HG03066 (cell line): ENCODE results near the gene L1TD1.
"Not testable (repeated sequence)": the region's sequence is repeated elsewhere in the genome, so short reads cannot be mapped to it uniquely, and the experiment has no call there.

ENCODE experiments used
- ATAC-seq: cut with Tn5 transposase; IDR thresholded peaks from one replicate; pipeline ENCODE4 v1.9.1; 2021; ENCODE audit warnings: low read depth; ENCODE audit not compliant: unreplicated experiment

L1TD1 gene, protein sequence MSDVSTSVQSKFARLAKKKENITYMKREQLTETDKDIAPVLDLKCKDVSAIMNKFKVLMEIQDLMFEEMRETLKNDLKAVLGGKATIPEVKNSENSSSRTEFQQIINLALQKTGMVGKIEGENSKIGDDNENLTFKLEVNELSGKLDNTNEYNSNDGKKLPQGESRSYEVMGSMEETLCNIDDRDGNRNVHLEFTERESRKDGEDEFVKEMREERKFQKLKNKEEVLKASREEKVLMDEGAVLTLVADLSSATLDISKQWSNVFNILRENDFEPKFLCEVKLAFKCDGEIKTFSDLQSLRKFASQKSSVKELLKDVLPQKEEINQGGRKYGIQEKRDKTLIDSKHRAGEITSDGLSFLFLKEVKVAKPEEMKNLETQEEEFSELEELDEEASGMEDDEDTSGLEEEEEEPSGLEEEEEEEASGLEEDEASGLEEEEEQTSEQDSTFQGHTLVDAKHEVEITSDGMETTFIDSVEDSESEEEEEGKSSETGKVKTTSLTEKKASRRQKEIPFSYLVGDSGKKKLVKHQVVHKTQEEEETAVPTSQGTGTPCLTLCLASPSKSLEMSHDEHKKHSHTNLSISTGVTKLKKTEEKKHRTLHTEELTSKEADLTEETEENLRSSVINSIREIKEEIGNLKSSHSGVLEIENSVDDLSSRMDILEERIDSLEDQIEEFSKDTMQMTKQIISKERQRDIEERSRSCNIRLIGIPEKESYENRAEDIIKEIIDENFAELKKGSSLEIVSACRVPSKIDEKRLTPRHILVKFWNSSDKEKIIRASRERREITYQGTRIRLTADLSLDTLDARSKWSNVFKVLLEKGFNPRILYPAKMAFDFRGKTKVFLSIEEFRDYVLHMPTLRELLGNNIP

DNA sequence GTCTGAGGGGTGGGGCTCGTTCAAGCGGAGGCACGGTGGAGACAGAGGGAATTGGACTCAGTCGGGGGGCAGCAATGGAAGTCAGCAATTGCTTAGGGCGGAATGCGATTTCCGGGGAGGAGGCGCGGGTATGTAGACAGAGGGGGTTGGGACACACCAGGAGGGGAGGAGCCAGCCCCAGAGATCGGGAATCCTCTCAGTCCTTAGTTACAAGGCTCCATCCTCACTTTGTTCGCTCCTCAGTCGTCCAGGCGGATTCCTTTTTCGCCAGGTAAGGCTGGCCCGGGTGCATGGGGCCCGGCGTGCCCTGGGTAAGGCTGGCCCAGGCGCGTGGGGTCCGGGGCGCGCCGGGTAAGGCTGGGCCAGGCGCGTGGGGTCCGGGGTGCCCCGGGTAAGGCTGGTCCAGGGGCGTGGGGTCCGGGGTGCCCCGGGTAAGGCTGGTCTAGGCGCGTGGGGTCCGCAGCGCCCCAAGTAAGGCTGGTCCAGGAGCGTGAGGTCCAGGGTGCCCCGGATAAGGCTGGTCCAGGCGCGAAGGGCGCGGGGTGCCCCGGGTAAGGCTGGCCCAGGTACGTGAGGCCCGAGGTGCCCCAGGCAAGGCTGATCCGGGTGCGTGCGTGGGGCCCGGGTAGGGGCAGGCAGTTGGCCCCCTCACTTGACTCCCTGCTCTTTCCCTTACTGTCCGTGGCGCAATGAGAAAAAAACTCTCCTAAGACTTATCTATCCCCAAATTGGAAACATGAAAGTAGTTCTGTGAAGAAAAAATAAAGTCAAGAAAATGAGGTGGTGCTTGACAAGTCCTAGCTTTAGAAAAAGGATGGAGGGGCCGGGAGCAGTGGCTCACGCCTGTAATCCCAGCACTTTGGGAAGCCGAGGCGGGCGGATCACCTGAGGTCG lies at the start of gene L1TD1:
L1TD1 (plus strand) TSS at position 199 of the 894 bp plus-strand sequence. CDS start 11,780 bp downstream, outside the sequence.
- no peak for ATAC-seq

DNA sequence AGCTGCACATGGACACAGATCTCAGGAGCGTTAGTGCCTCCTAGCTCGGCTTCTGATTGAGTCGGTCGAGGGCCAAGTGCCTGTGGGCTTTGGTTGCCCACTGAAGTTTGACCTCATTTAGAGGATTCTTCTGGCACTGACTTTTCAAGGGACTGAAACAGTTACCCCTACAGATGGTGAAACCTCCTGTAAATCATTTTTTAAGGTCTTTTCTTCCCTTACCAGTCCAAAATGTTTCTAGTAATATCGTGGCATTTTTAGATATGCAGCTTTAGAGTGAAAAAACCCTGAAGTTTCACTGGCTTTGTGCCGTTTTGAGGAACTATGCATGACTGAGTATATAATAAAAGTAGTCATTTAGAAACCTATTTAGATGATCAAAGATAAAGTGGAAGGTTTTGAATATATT lies 34.7 kb upstream of the L1TD1 start:
- ATAC-seq = peak; percentile 71

DNA sequence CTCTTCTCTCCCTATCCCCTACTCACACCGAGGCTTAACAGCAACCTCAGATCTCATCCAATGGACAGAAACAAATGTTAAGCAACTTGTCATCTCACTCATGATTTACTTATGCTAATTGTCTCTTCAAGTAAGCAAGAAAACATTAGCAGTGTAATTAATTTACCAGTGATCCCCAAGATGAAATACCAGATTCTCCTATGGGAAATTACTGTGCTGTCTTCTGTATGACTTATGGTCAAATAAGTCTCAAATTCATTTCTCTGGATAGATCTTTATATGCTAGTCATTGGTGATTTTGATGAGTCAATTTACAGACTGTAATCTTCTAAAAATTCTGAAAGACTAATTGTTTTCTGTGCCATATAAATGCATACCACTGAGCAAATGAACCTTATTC lies 32.9 kb upstream of the L1TD1 start:
- no peak for ATAC-seq

DNA sequence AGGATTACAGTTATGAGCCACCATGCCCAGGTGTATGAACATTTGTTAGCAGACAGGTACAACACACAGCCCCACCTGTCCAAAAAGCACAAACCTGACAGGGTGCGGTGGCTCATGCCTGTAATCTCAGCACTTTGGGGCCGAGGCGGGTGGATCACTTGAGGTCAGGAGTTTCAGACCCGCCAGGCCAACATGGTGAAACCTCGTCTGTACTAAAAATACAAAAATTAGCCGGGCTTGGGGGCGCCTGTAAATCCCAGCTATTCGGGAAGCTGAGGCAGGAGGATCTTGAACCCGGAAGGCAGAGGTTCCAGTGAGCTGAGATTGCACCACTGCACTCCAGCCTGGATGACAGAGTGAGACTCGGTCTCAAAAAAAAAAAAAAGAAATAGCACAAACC lies 24.3 kb upstream of the L1TD1 start:
- not testable (repeated sequence) for ATAC-seq

DNA sequence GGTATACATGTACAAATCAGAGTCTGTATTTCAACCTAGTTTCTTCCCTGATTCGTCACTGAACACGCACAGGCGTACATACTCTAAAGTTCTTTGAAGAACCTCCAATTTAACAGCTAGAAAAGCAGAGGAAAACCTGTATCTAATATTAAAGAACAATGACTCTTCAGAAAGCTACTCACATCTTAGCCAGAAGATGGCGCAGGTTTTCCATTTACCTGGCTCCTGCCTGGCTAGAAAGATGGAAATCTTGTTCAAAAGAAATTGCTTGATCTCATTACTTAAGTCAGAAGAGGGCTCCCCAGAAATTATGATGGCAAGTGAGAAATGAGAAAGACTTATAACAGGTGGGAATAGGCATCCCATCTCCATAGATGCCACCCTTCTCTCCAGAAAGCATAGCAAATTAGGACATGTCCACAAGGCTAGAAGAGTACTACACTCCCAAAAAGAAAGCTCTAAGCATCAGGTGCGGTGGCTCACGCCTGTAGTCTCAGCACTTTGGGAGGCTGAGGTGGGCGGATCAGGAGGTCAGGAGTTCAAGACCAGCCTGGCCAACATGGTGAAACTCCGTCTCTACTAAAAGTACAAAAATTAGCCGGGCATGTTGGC lies 19.0 kb upstream of the L1TD1 start:
- ATAC-seq = no peak

DNA sequence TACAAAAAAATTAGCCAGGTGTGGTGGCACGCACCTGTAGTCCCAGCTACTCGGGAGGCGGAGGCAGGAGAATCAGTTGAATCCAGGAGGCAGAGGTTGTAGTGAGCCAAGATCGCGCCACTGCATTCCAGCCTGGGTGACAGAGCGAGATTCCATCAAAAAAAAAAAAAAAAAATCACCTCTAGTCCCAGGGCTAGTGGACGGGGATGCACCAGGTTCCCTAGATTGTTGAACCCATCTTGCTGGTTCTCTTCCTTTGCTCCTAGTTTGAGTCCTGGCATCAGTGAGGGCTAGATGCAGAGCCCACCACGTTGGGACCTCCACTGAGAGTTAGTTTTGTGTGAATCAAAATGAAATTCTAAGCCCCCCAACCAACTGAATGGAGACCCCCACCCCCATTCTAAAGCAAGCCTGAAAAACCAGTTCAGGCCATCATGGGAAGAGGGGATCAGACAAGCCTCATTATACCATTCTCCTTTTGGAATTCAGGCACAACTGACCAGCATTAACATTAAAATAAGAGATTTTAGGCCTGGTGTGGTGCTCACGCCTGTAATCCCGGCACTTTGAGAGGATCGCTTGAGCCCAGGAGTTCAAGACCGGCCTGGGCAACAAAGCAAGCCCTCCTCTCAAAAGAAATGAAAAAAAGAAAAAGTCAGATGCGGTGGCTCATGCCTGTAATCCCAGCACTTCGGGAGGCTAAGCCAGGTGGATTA lies 17.9 kb upstream of the L1TD1 start:
- no peak for ATAC-seq

DNA sequence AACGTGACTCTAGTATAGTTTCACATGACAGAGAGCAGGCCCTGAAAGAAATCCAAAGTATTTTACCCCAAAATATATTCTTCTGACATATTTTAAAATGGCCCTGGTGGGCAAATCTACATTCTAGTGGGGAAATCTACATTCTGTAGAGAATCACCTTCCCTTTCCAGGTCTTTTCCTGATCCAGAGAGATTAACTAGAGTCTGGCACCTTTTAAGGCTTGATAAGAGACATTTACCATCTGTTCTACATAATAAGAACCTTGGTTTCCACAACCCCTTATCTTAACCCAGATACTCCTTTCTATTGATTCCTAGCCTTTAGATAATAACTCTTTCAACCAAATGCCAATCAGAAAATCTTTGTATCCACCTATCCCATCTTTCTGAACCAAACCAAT lies 17.0 kb upstream of the L1TD1 start:
- no peak for ATAC-seq

DNA sequence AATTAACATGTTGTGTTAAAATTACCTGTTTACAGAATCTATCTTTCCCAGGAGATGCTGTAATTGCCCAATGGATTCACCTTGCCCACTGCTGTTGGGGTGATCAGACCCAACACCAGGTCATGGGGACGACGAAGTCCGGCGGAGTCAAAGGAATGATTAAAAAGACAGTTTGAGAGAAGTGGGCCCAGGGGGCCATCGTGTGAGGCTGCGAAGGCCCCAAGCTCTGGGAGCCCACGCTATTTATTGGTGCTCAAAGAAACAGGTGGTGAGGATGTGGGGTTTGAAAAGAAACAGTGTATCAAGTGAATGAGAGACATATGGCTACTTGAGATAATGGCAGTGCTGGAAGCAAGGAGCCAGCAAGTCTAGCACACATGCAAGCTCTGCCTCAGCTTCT lies 16.3 kb upstream of the L1TD1 start:
- ATAC-seq = no peak

DNA sequence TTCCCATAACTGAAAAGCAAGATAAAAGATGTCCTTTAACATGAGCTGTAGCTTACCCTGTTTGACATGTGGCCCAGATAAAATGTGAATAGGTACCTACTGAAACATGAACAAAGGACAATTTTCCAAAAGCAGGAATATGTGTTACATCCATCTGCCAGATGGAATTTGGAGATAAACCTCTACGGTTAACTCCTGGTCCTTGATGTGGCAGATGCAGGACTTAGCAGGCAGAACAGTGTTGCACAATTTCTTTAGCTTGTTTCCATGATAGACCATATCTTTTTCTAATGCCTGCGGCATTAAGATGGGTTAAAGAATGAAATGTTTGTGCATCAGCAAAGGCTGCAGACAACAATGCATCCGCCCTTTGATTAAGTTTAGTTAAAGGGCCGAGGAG lies 14.6 kb upstream of the L1TD1 start:
- not testable (repeated sequence) for ATAC-seq

DNA sequence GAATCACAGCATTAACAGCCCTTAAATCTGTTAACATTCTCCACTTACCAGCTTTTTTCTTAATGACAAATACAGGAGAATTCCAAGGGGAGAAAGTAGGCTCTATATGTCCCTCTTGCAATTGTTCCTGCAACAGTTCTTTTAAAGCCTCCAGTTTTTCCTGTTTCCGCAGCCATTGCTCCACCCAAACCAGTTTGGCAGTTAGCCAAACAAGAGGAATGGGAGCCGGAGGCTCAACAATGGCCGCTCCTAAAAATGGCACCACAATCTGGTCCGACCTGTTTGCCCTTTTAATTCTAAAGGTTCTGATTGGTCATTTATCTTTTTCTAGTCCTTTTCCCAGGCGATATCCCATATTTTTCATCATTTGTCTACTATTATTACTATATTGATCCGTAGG lies 14.0 kb upstream of the L1TD1 start:
- no peak for ATAC-seq

DNA sequence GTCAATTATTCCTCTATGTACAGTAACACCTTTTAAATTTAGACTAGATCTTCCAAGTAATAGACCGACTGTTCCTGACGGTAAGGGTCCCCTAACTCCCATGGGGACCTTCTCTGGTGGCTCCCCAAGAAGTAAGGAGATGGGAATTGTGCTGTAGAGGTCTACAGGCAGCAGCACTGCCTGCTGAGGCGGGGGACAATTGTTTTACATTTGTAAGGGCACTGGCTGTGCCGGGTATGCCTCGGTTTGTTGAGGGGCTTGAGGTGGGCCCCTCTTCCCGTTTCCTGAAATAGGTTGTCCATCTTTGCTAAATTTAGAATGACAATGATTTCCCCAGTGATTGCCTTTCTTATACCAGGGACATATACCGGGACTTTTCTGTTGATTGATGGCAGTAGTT lies 13.1 kb upstream of the L1TD1 start:
- no peak for ATAC-seq

DNA sequence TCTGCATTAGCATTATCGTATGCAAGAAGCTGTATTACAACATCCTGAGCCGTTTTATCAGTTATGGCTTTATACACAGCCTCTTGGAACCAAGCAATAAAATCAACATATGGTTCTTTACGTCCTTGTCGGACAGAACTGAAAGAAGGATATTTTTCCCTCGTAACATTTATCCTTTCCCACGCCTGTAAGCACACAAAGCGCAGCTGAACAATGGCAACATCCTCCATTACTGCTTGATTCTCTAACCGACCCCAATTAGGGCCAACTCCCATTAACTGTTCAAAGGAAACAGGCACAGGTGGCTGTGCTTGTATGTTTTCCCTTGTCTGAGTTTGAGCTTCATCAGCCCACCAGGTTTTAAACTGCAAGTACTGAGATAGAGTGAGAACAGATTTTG lies 12.5 kb upstream of the L1TD1 start:
- not testable (repeated sequence) for ATAC-seq

DNA sequence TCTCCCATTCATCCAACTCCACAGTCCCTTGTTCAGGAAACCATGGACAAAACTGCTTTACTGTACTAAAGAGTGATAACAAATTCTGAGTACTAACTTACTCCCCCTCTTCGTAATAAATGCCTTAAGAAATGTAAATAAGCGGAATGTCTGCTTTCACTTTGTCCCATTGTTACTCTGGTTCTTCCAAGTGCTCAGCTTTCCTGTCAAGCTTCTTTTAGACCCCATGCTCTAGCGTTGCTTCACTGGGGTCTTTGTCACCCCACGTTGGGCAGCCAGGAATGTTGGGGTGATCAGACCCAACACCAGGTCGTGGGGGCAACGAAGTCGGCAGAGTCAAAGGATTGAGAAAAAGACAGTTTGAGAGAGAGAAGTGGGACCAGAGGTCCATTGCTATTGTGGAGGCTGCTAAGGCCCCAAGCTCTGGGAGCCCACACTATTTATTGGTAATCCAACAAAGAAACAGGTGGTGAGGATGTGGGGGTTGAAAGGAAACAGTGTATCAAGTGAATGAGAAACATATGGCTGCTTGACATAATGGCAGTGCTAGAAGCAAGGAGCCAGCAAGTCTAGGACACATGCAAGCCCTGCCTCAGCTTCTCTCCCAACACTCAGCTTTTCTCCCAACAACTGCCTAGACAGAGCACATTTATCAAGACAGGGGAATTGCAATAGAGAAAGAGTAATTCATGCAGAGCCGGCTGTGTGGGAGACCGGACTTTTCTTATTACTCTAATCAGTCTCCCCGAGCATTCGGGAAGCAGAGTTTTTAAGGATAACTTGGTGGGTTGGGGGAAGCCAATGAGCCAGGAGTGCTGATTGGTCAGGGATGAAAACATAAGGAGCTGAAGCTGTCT lies 11.3 kb upstream of the L1TD1 start:
- not testable (repeated sequence) for ATAC-seq

DNA sequence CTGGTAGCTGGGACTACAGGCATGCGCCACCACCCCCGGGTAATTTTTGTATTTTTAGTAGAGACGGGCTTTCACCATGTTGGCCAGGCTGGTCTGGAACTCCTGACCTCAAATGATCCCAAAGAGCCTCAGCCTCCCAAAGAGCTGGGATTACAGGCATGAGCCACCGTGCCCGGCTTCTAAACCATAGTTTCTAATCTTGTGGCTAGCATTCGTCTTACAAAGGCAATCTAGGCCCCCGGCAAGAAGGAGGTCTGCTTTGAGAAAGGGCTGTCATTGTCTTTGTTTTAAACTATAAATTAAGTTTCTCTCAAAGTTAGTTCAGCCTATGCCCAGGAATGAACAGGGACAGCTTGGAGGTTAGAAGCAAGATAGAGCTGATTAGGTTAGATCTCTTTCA lies 10.3 kb upstream of the L1TD1 start:
- no peak for ATAC-seq

DNA sequence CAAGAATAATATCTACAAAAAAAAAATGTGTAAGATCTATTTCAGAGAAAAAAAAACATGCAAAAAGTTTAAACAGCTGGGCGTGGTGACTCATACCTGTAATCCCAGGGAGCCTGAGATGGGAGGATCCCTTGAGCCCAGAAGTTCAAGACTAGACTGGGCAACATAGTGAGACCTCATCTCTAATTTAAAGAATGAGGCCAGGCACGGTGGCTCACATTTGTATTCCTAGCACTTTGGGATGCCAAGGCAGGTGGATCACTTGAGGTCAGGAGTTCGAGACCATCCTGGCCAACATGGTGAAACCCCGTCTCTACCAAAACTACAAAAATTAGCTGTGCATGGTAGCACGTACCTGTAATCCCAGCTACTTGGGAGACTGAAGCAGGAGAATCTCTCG lies 9.4 kb upstream of the L1TD1 start:
- not testable (repeated sequence) for ATAC-seq

DNA sequence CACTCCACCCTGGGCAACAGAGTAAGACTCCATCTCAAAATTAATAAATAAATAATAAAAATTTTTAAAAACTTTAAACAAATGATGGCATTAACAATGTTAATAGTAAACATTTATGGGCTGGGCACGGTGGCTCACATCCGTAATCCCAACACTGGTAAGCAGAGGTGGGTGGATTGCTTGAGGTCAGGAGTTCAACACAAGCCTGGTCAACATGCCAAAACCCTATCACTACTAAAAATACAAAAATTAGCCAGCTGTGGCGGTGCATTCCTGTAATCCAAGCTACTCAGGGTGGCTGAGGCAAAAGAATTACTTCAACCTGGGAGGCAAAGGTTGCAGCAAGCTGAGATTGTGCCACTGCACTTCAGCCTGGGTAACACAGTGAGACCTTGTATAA lies 9.0 kb upstream of the L1TD1 start:
- ATAC-seq = no peak

DNA sequence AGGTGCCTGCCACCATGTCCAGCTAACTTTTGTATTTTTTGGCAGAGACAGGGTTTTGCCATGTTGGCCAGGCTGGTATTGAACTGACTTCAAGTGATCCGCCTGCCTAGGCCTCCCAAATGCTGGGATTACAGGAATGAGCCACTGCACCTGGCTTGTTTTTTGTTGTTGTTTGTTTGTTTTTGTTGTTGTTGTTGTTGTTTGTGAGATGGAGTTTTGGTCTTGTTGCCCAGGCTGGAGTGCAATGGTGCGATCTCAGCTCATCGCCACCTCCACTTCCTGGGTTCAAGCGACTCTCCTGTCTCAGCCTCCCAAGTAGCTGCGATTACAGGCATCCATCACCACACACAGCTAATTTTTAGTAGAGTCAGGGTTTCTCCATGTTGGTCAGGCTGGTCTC lies 7.1 kb upstream of the L1TD1 start:
- ATAC-seq = no peak

DNA sequence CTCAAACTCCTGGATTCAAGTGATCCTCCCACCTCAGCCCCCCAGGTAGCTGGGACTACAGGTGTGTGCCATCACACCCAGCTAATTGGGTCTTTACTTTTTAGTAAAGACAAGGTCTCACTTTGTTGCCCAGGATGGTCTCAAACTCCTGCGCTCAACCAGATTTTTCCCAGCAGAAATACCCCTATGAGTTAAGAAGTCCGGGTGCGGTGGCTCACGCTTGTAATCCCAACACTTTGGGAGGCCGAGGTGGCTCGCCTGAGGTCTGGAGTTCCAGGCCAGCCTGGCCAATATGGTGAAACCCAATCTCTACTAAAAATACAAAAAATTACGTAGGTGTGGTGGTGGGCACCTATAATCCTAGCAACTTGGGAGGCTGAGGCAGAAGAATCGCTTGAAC lies 6.5 kb upstream of the L1TD1 start:
- no peak for ATAC-seq
